Measurements from ENCODE around the gene KRTAP12-3.

DNA sequence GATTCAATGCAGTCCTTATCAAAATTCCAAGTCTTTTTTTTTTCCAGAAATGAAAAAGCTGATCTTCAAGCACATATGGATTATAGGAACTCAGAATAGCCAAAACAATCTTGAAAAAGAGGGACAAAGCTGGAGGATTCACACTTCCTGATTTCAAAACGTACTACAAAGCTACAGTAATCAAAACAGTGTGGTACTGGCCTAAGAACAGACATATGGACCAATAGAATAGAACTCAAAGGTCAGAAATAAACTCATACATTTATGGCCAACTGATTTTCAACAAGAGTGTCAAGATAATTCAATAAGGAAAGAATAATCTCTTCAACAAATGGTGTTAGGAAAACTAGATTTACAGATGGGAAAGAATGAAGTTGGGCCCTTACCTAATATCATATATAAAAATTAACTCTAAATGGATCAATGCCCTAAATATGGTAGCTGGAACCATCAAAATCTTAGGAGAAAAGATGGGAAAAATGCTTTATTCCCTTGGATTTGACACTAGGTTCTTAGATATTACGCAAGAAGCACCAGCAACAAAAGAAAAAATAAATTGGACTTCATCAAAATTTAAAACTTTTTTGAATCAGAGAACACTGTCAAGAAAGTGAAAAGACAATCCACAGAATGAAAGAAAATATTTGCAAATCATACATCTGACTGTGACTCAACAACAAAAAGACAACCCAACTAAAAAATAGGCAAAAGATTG is 35.2 kb downstream of the KRTAP12-3 start:
- TF ChIP-seq CTCF (IDR thresholded peaks at IDR 0.05) = no peak
- TF ChIP-seq POLR2A (IDR thresholded peaks at IDR 0.05) = no peak

Measured in uterus (tissue), 2 donors.